ENCODE results near the gene C11orf97. TPM values are rescaled to one million over a fixed set of nuclear protein-coding genes. Genes with fewer than 3 reads are reported as not detected.

C11orf97 gene
- total RNA-seq, 1 experiment from 2014 or later, result not detected

GRCh38 chr11:94543695-94544645 is 31.7 kb downstream of the C11orf97 start, which contains the start of gene FUT4:
FUT4 (plus strand) TSS chr11:94543921; CDS start chr11:94544134, 213 bp downstream.
- Mint-ChIP-seq H3K4me3 (ENCODE audit: low read depth, unreplicated experiment) (peak within 1 kb of the TSS; percentile 82), H3K9me3 (ENCODE audit: low read depth, unreplicated experiment) (no peaks in the 10 kb centered on the region), H3K27me3 (ENCODE audit: unreplicated experiment) (no peaks in the 10 kb centered on the region), H3K4me1 (ENCODE audit: low read depth, unreplicated experiment) (peaks cover 31% of the 10 kb centered on the region), H3K27ac (ENCODE audit: unreplicated experiment) (peak within 1 kb of the TSS; percentile 85), H3K36me3 (ENCODE audit: insufficient read depth, unreplicated experiment) (peaks cover 78% of the 10 kb centered on the region)
- intact Hi-C loops (cut with micrococcal nuclease; ENCODE audit: unreplicated experiment), result loop anchor here (2.0 kb wide), 1 partner anchor 23 kb away; no protein-coding TSS in a partner anchor
- peak; percentile 94 for DNase-seq
- CTCF ChIA-PET, result interaction anchor here (1.0 kb wide), 1 partner anchor 22 kb away, joined by 3 read pairs; no protein-coding TSS in a partner anchor
- TF ChIP-seq CTCF (IDR thresholded peaks at IDR 0.05; ENCODE audit: unreplicated experiment), result no peak
- BruUV-seq (replicated peaks), result no TSS peak

- Mint-ChIP-seq H3K27me3 (ENCODE audit: unreplicated experiment) (no peaks in the 10 kb centered on the region), H3K27ac (ENCODE audit: unreplicated experiment) (peak overlapping the region; percentile 81), H3K4me1 (ENCODE audit: low read depth, unreplicated experiment) (peaks cover 27% of the 10 kb centered on the region), H3K36me3 (ENCODE audit: insufficient read depth, unreplicated experiment) (peaks cover 81% of the 10 kb centered on the region), H3K4me3 (ENCODE audit: low read depth, unreplicated experiment) (peak overlapping the region; percentile 82), H3K9me3 (ENCODE audit: low read depth, unreplicated experiment) (no peaks in the 10 kb centered on the region)
- CTCF ChIA-PET, result interaction anchor here (1.0 kb wide), 1 partner anchor 23 kb away, joined by 3 read pairs; no protein-coding TSS in a partner anchor
- intact Hi-C loops (cut with micrococcal nuclease; ENCODE audit: unreplicated experiment), result loop anchor here (5.0 kb wide), 1 partner anchor 43 kb away; no protein-coding TSS in a partner anchor
- BruUV-seq (replicated peaks), result no TSS peak
- no peak for TF ChIP-seq CTCF (IDR thresholded peaks at IDR 0.05; ENCODE audit: unreplicated experiment)
- DNase-seq, result no peak
These were observed 32.5 kb downstream of the C11orf97 start for GRCh38 chr11:94544646-94545263.

GRCh38 chr11:94545264-94546161 is 33.3 kb downstream of the C11orf97 start:
- BruUV-seq (replicated peaks), result no TSS peak
- Mint-ChIP-seq H3K36me3 (ENCODE audit: insufficient read depth, unreplicated experiment) (peaks cover 88% of the 10 kb centered on the region), H3K27me3 (ENCODE audit: unreplicated experiment) (no peaks in the 10 kb centered on the region)

More at GRCh38 chr11:94545264-94546161, 33.3 kb downstream of the C11orf97 start:
- Mint-ChIP-seq H3K27ac (ENCODE audit: unreplicated experiment) (peak overlapping the region; percentile 81), H3K4me3 (ENCODE audit: low read depth, unreplicated experiment) (peak overlapping the region; percentile 82), H3K9me3 (ENCODE audit: low read depth, unreplicated experiment) (no peaks in the 10 kb centered on the region), H3K4me1 (ENCODE audit: low read depth, unreplicated experiment) (peaks cover 27% of the 10 kb centered on the region)
- intact Hi-C loops (cut with micrococcal nuclease; ENCODE audit: unreplicated experiment), result loop anchor here (5.0 kb wide), 1 partner anchor 42 kb away; no protein-coding TSS in a partner anchor
- no peak for DNase-seq
- no peak for TF ChIP-seq CTCF (IDR thresholded peaks at IDR 0.05; ENCODE audit: unreplicated experiment)
- CTCF ChIA-PET, result no interaction called here

Data from Calu3 (cell line).